WERI-Rb-1 (cell line): ENCODE results near the gene F11.
"Not testable (repeated sequence)": the region's sequence is repeated elsewhere in the genome, so short reads cannot be mapped to it uniquely, and the experiment has no call there.

ENCODE experiments used
- DNase-seq: peaks from one replicate; pipeline ENCODE4 v3.0.0-alpha.2; 2020
- H3K27ac ChIP-seq: fragments of 250-450 bp; sonication (Bioruptor Pico); 2 replicates; pipeline ENCODE4 v1.5.1; 2020; ENCODE audit warnings: mild to moderate bottlenecking, moderate library complexity
- H3K27me3 ChIP-seq: fragments of 250-450 bp; sonication (Bioruptor Pico); 2 replicates; pipeline ENCODE4 v1.5.1; 2021; ENCODE audit warnings: mild to moderate bottlenecking, low read depth, moderate library complexity; ENCODE audit not compliant: insufficient read depth, severe bottlenecking
- H3K36me3 ChIP-seq: fragments of 250-450 bp; sonication (Bioruptor Pico); 2 replicates; pipeline ENCODE4 v1.5.1; 2020; ENCODE audit warnings: mild to moderate bottlenecking, moderate library complexity
- H3K4me3 ChIP-seq: 2 replicates; pipeline ENCODE4 v1.5.1; 2011; ENCODE audit warnings: low read depth, mild to moderate bottlenecking, control low read depth, low read length
- H3K9me3 ChIP-seq: fragments of 250-450 bp; sonication (Bioruptor Pico); 2 replicates; pipeline ENCODE4 v1.5.1; 2021; ENCODE audit warnings: mild to moderate bottlenecking, moderate library complexity; ENCODE audit not compliant: severe bottlenecking
- TF ChIP-seq, protein P1 (sequence below): IDR thresholded peaks from 2 replicates; pipeline ENCODE4 v1.5.1; 2011; ENCODE audit warnings: low read depth, mild to moderate bottlenecking, control low read depth, inconsistent platforms, low read length

F11 gene

DNA sequence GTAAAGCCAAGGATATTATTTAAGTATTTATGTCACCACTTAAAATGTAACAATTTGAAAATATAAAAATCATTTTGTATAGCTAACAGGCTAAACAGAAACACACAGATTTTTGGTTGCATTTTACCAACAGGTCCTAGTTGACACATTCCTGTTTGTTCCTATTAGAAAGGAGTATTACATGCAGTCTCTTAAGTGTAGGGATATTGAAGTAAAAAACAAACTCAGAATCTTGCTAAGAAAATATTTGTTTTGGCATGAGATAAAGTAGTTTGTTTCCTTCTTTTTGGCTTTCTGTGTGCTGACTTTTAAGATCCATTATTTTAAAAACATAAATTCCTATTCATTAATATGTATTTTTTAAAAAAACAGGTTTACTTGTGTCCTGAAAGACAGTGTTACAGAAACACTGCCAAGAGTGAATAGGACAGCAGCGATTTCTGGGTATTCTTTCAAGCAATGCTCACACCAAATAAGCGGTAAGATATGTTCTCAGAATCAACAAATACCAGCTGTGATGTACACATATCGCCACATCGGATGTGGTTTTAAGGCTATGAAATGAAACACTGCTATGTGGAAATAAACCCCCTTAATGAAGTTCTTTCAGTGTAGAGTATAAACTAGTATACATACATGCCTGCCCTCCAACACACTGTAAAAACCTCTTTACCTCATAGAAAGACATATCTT is 6.9 kb downstream of the F11 start:
- H3K36me3 ChIP-seq = no peaks in the 10 kb centered on the region
- TF ChIP-seq, protein P1, sequence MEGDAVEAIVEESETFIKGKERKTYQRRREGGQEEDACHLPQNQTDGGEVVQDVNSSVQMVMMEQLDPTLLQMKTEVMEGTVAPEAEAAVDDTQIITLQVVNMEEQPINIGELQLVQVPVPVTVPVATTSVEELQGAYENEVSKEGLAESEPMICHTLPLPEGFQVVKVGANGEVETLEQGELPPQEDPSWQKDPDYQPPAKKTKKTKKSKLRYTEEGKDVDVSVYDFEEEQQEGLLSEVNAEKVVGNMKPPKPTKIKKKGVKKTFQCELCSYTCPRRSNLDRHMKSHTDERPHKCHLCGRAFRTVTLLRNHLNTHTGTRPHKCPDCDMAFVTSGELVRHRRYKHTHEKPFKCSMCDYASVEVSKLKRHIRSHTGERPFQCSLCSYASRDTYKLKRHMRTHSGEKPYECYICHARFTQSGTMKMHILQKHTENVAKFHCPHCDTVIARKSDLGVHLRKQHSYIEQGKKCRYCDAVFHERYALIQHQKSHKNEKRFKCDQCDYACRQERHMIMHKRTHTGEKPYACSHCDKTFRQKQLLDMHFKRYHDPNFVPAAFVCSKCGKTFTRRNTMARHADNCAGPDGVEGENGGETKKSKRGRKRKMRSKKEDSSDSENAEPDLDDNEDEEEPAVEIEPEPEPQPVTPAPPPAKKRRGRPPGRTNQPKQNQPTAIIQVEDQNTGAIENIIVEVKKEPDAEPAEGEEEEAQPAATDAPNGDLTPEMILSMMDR = no peak
- peaks cover 100% of the 10 kb centered on the region for H3K27me3 ChIP-seq
- H3K4me3 ChIP-seq = no peak overlapping the region
- no peak for DNase-seq
- no peaks in the 10 kb centered on the region for H3K9me3 ChIP-seq
- H3K27ac ChIP-seq = no peak overlapping the region

DNA sequence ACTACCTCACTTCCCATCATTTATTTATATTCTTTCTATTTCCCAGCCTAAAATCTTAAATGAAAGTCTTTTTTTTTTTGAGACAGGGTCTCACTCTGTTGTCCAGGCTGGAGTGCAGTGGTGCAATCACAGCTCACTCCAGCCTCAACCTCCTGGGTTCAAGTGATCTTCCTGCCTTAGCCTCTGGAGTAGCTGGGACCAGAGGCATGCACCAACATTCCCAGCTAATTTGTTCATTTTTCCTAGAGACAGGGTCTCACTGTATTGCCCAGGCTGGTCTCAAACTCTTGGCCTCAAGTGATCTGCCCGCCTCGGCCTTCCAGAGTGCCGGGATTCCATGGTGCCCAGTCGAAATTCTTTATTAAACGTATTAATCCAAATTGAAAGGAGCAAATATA is 7.4 kb downstream of the F11 start:
- not testable (repeated sequence) for H3K27ac ChIP-seq, H3K9me3 ChIP-seq, H3K4me3 ChIP-seq, H3K36me3 ChIP-seq, DNase-seq
- H3K27me3 ChIP-seq = peaks cover 100% of the 10 kb centered on the region

DNA sequence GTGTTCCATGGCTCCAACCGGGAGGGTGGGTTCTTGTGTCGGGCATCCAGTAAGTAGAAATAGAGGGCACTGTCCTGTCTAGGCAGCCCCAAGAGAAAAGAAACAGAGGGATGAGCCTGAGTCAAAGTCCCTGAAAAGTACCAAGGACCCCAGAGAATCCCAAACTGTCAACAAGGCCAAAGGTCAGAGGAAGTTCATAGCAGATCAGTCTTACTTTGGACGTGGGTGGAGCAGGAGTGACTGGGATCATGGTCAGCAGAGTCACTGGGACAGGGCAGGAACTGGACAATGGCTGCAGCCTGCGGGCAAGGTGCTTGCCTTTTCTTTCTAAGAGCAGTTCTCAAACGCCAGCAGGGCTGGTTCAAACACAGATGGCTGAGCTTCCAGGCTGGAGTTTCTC is 17.3 kb downstream of the F11 start:
- TF ChIP-seq, protein P1 = no peak
- Histone ChIP-seq H3K27me3 (peaks cover 97% of the 10 kb centered on the region), H3K9me3 (no peaks in the 10 kb centered on the region), H3K4me3 (no peak overlapping the region), H3K36me3 (no peaks in the 10 kb centered on the region), H3K27ac (no peak overlapping the region)
- no peak for DNase-seq

DNA sequence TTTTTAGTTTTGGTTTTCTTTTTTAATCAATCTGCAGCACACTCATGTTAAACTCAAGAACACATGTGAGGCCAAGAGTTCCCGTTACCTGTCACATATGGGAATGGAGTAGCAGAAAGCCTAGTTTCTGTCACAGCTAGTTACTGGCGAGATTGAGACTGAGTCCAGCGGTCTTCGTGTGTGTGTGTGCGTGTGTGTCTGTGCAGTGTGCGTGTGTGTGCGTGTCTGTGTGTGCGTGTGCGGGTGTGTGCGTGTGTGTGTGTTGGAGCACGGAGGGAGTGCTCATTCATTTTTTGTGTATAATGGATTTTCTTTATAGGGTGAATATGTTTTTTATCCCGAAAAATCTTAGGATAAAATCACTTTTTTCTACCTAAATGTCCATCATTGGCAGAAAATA is 19.2 kb downstream of the F11 start:
- TF ChIP-seq, protein P1 = no peak
- Histone ChIP-seq H3K27me3 (peaks cover 97% of the 10 kb centered on the region), H3K4me3 (no peak overlapping the region), H3K9me3 (no peaks in the 10 kb centered on the region), H3K27ac (no peak overlapping the region), H3K36me3 (no peaks in the 10 kb centered on the region)
- no peak for DNase-seq

DNA sequence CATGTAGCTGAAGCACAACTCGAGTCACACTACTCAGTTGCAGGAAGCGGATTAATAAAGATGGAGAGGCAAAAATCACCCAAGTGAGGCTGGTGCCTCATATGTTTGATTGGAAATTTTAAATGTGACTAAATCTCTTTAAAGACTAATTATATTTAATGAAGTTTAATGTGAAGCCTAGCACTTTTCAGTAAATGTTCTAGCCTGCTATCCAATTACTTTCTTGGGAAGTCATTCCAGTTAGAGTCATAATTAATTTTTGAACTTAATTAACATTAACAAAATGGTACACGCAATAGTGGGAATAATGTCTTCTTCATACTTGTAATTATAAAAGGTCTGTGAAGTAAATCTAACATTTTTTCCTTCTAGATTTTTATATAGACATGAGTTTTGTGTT is 20.6 kb downstream of the F11 start:
- no peak for DNase-seq
- H3K27ac ChIP-seq = no peak overlapping the region
- no peaks in the 10 kb centered on the region for H3K36me3 ChIP-seq
- TF ChIP-seq, protein P1 = no peak
- H3K4me3 ChIP-seq = no peak overlapping the region
- no peaks in the 10 kb centered on the region for H3K9me3 ChIP-seq
- H3K27me3 ChIP-seq = peaks cover 99% of the 10 kb centered on the region

DNA sequence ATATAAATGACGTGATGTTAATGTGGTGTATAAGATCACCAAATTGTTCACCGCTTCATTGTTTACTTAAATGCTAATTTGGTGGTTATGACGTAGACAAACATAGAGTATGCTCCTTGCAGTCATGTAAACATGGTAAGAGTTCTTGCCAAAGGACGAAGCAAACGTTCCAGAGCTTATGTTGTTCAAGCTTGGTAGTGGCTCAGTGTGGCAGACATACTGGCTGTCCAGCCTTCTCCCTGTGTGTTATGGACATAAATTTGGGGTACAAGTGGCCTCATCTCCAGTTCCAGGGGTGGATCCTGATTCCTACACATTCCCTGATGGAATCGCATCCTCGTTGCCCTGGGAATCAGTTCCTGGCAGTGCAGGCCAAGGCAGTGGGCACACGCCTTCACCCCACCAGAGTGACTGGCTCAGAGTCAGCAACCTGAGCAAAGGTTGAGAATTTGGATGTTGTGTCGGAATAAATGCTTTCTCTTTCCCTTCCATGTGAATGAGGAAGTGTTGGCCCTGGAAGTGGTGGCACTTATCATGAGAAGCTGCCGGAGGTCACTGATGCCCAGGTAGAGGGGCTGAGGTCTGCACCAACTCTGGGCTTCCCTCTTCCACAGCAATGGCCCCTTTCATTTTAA is 25.4 kb downstream of the F11 start:
- TF ChIP-seq, protein P1 = no peak
- Histone ChIP-seq H3K27ac (no peak overlapping the region), H3K36me3 (no peaks in the 10 kb centered on the region), H3K27me3 (peaks cover 95% of the 10 kb centered on the region), H3K9me3 (no peaks in the 10 kb centered on the region), H3K4me3 (no peak overlapping the region)
- no peak for DNase-seq
